HG03039 (cell line): ENCODE results near the gene PKNOX2.

Experiments used
- ATAC-seq: cut with Tn5 transposase; IDR thresholded peaks from one replicate; pipeline ENCODE4 v1.9.1; 2021; ENCODE audit warnings: mild to moderate bottlenecking, moderate library complexity; ENCODE audit not compliant: unreplicated experiment

Gene PKNOX2

DNA sequence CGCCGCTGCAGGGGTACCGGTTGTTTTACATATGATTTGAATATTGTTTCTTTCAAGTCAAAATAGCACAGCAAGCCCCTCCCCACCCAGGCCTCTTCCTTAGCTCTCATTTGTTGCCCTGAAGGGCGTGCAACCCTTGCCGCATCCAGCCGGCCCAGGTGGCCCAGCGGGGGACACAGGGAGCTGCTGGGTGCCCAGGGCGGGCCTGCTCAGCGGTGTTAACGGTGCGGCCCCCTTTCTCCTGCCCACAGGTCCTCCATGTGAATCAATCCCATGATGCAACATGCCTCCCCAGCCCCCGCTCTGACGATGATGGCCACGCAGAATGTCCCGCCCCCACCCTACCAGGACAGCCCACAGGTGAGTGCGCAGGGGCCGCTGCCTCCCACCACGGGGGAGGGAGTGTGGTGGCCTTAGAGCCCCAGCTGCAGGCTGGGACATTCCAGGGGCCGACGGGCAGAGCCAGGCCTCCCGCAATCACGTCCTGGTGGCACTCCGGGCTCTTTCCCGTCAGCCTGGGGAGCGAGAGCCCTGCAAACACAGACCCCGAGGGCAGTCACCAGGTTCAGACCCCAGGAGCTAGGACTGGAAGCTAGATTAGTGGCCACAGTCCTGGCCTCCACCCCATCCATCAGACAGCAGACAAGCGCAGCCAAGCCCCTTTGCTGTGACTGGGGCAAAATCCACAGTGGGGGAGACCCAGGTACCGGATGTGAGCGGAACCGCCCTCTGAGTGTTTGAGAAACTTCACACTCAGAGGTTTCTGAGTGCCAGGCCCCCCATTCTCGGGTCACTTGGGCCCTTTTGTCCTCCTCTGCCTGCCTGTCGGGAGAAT lies 186.7 kb downstream of the PKNOX2 start:
- no peak for ATAC-seq

DNA sequence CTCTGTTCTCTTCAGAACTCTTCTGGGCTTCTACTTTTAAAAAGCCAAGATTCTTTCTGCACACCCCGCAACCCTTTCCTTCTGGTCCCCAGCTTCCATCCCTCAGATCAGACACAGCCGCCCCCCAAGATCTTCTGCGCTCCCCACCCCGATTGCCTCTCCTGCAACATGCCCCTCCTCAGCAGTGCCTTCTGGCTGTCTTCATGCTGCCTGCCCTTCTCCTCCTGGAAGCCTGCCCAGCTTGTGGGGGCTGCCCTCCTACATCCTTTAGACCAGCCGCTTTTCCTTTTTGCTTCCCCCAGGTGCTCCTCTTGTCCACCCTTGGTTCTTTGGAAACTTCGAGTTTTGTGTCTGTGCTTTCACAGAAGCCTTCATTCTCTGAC lies 187.3 kb downstream of the PKNOX2 start:
- ATAC-seq = no peak

DNA sequence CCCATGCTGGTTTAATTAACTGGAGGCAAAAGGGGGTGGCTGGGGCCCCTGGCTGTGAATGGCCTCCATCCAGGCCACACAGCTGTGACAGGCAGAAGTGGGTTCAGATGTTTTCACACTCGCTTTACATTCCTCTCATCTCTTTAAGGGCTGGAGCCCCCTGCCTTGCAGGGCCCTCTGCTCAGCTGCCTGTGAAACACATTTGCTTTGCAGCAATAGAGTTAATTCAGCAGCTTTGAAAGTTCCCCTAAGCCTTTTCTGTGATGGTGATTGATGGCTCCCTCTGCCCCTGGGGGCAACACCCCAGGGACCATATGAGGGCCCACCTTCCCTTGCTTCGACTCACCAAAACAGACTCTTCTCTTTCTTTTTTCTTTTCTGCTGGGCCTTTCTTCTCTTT lies 192.2 kb downstream of the PKNOX2 start:
- ATAC-seq = no peak

DNA sequence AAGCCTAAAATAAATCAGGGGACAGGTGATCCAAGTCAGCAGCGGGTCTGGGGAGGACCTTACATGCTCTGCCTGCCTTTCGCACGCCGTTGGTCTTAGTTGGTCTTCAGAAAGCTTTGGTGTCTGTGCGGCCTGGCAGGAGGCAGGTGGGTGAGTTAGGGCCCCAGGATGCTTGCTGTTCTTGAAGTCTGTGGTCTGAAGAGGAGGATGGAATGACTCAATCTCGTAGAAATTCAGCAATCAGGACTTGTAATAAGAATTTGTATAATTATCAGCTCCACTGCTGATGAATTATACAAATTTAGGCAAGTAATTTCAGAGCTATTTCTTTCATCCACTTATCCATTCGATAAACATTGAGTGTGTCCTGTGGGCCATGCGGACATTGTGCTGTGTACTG lies 193.0 kb downstream of the PKNOX2 start:
- no peak for ATAC-seq

DNA sequence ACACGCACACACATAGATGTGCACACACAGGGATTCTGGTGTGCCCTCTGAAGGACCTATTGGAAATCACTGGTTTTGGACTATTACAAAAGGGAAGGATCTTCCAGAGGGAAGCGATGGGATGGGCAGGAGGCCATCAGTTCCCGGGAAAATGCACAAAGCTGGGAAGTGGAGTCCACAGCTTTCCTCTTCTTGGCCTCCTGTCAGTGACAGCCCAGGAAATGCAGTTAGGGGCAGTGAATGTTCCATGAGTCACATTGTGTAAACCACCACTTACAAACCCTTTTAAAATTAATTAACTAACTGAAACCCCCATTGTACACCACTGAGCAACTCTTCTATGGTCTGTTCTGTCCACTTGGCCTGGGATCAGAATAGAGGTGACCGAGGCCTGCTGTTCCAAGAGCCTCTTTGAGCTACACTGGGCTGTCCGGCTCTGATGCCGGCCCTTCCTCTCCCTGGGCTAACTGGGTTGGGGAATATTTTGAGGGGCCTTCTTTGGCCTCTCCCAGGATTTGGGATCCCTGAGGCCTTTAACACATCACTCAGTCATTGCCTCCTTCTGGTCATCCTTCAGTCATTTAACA lies 193.8 kb downstream of the PKNOX2 start:
- ATAC-seq = no peak

DNA sequence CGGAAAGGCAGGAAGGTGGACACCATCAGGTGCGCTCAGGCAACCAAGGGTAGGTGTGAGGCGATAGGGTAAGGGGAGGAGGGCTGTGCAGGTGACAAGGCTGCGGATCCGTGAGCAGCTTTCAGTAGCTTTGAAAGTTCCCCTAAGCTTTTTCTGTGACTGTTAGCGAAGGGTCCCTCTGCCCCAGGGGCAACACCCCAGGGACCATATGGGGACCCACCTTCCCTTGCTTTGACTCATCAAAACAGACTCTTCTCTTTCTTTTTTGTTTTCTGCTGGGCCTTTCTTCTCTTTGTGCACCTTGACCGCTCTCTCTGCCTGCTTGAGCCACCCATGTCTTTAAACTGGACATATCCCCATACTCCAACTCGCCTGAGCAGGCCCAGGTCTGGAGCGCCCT lies 194.6 kb downstream of the PKNOX2 start:
- ATAC-seq = no peak

DNA sequence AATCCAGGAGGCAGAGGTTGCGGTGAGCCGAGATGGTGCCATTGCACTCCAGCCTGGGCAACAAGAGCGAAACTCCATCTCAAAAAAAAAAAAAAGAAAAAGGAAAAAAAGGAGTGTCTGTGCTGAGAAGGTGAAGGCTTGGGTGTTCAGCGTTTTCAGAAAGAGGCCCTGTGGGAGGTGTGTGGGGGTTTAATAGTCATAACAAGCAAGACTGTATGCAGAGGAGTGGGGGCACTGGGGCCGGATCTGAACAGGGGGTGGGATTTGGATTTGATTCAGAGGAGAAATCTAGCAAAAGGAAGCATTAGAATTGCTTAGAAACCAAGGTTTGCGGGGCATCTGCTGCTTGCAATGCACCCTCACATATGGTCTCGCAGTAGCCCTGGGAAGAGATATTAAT lies 195.5 kb downstream of the PKNOX2 start:
- ATAC-seq = no peak

DNA sequence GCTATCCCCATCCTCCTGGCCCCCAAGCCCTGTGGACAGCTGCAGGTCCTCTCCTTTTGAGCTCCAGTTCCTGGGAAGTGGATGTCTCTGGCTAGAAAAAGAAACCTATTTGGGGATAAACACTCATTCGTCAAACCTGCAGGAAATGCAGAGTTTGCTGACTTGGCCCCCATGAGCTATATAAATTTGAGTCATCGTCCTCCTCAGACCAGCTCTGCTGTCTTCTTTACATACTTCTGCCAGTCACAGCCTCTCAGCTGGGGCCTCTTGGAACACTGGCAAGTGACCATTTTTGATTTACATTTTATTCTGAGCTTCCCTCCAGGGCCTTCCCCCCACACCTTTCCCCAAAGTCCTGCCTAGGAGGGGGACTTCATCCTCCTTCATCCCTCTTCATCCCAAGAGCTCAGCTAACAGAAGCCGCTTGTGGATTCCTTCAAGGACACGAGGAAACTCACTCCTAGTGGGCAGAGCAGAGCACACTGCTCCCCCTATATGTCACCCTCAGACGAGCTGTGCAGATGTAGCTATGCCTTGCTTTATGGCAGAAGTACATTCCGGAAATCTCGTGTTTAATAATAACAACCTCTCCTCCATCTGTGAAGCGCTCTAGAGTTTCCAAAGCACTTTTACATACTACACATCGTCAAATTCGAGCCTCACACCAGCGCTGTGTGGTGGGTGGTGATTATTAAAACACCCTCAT lies 199.7 kb downstream of the PKNOX2 start:
- no peak for ATAC-seq

DNA sequence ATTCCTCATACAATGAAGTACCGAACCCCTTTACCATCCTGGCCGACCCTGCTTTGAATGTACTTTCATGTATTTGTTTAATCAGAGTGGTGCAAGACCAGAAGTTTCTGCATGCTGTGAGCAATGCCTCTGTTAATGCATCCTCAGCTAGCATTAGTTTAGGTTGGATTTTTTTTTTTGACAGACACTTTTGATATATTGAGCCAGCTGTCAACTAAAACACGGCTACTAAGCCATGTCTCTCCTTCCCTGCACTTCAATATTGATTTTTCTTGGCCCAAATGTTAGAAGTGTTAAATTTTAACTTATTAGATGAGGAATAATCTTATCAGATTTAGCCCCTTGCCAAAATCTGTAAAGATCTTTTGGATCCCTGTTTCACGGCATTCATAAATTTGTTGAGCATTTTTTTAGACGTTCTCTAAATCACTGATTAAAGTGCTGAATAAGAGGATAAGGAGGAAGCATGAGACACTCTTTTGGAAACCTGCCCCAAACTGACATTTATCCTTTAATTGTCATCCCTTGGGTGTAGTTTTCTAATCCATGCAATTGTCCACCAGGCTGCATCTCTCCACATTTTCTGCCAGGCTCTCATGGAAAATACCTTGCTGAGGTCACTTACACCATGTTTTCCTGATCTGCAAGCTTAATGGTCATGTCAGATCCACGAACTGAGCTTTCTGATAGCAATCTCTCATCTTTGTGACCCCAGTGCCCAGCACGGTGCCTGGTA lies 200.8 kb downstream of the PKNOX2 start:
- no peak for ATAC-seq

DNA sequence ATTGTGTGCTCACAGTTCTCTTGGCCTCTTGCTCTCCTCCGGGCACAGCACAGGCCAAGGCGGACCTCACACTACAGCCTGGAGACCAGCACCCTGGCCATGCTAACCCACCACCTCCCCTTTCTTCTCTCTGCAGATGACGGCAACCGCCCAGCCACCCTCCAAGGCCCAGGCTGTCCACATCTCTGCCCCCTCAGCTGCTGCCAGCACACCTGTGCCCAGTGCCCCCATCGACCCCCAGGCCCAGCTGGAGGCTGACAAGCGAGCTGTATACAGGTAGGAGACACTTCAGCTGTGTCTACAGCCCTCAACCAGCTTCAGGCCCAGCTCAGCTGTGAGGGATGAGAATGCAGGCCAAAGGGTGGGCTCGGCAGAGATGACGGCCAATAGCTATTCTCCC lies 203.2 kb downstream of the PKNOX2 start:
- ATAC-seq = no peak

DNA sequence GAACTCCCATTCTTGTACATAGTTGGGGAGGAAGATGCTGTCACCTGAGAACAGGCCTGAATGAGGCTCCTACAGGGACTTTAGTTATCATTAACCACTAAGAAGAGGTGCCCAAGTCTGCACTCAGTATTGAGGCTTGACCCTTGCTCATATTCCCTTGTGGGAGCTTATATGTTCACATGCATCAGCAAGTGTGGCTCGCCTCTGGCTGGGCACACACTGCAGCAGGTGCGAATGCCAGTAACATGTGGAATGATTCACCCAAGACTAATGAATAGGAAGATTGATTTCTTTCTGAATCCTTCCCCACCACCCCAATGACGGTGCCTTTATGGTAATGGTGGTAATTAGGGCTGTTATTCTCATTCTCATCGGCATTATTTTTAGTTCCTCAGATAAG lies 204.2 kb downstream of the PKNOX2 start:
- ATAC-seq = no peak

DNA sequence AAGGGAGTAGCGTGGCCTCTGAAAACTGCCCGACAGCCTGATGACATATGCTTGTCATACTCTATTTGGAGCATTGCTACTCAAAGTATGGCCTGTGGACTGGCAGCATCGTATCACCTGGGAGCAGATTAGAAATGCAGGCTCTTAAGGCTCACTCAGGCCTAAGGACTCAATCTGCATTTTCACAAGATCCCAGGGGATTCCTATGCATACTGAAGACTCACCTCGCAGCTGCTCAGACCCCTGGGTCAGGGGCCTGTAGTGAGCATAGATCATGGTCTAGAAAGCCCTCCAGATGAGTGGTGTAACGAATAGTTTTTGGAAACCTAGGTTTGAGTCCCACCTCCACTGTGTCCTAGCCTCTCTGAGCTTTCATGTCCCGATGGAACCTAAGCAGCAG lies 205.3 kb downstream of the PKNOX2 start:
- no peak for ATAC-seq

DNA sequence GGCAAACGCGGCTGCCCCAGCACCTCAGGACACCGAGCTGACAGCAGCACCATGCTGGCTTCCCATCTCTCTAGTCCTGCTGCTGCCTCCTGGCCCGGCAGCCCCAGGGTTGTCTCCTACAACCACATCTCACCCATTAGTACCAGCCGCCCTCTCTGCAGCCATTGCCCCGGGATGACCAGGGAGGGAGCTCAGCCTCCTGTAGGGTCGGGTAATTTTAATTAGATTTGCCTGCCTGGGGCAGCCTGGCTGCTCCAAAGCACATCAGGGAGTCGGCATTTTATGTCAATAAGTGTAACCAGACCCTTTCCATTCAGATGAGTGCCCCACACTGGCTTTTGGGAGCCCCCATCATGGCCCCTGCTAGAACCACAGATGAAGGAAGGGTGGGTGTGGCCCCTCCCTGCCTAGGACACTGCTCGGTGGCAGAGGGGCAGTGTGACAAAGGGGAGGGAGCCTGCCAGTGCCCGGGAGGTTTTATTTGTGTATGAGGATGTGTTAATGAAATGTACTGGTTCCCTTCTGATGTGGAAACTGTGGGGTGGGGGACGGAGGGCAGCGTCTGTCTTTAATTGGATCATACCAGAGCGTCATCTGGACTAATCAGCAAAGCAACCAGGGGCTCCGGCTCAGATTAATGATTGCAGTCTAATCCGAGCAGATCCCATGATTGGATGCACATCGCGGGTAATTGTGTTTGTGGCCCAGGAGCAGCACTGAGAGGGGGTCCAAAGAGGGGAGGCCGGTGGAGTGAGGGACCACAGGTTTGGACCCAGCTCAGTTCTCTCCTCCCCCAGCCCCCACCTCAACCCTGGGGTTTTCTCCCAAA lies 206.2 kb downstream of the PKNOX2 start:
- ATAC-seq = no peak

DNA sequence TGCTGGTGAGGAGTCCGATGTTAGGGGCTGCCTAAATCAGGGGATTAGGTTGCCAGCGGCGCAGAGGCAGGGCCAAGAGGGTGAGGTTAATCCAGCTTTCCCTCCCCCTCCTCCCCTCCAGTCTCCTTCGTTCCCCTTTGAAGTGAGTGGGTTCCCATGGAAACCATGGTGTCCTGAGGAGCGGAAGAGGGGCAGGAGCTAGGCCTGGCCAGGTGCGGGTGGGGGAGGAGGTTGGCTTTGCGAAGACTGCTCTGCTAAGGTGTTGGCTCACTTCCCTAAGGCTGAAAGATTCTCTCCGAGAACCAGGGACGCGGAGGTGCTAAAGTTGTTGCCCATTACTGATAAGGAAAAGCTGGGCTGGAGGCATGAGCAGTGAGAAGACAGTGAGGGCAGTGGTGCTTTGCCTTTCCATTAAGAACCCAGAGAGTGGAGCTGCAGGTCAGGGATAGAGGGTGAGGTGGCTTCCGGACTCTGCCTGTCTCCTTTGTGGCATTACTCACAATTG lies 206.9 kb downstream of the PKNOX2 start:
- no peak for ATAC-seq

DNA sequence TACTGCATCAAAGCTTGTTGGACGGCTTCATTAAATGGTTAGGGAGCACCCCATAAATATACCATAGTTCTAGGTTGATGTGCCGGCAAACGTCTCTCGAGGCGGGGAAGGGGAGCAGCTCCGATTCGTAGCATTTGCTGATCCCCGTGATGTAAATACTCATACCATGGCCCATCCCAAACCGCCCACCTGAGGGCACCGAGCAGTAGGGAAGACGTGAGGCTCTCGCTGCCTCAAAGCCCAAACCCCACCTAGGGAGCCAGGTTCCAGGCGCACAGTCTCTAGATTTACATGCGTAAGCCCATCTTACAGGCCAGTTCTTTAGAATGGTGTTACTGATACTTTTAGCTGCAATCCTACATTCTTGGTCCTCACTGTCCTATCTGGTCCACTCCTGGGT lies 207.5 kb downstream of the PKNOX2 start:
- no peak for ATAC-seq

DNA sequence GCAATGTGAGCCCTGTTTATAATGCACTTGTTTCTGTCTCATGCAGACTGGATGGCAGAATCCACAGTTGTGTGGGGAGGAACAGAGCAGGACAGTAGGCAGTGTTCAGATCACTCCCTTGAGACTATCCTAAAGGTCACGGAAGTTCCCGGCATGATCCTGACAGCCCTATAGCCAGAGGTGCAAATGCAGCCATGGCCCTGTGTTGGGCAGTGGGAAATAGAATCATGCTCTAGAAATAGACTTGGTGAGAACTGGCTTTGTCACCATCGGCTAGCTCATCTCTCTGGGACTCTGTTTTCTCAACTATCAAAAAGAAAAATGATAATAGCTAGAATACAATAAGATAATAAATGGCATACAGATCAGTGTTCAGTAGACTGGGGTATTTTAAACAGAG lies 208.4 kb downstream of the PKNOX2 start:
- no peak for ATAC-seq

DNA sequence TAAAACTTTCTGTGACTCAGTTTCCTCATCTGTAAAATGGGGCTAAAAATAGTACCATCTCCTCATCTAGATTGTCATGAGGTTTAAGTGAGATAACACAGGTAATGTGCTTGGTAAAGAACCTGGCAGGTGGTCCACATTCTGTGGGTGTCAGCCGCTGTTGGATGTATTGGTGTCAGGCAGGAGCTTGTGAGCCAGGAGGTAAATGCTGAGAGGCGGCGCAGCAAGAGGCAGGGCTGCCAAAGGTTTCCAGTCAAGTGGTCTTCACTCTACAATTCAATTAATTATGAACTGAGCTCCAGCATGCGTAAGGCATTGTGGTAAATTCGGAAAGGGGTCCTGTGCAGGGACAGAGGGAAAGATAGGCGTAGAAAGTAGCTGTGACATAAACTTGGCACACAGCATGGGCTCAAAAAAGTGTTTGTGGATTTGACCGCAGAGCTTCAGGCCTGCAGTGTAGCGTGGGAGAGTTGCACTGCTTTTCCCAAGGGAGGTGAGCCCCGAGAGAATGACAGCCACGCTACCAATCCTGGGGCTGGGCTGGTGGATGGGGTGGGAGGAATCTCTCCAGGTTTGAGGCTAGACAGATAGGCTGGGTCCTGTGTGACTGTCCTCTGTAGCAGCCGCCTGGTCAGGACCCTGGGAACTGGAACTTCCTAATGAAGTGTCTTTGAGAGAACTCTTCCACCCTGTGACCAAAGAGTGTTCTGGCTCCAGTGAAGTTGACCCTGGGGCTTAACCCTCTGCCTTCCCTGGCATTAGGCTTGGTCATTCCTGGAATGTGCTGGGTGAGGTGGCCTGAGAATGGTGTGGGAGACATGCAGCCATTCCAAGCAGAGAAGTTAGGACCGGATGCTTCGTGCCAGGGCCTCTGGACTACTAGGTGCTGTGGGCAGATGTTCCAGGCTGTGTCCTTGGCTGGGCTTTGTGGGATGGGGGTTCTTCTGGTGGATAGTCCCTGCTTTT lies 209.2 kb downstream of the PKNOX2 start:
- no peak for ATAC-seq

DNA sequence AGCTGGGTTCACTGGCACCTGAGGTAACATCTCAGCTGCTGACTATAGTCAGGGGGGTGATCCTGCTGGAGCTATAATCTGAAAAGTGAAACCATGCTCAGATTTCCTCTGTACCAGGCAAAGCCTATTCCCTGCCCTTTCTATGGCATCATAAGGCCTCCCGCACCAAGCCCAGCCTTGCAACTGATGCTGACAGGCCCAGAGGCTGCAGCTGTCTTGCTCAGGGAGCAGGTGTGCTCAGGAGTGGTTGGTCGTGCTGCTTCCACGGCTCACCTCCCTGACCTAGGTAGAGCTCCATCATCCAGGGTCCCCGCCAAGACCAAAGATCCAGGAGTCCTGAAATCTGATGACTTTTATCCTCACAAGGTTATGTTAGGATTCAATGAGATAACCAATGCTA lies 209.8 kb downstream of the PKNOX2 start:
- no peak for ATAC-seq

DNA sequence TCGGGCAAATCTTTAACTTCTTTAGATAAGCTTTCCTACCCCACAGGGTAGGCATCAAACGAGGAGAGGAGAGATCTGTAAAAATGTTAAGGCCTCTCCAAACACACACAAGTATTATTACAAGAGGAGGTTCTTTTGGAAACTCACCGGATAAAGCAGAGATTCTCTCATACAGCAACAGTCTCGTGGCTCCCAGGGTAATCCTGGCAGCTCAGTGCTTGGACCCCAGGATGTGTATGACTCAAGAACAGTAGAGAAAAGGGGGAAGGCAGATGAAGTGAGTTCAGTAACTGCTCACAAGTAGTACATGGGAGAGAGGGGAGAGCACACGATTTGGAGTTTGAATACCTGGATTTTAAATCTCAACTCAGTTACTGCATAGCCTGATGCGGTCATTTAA lies 210.6 kb downstream of the PKNOX2 start:
- ATAC-seq = no peak
